ENCODE results near the gene WWOX. TPM values are rescaled to one million over a fixed set of nuclear protein-coding genes. Genes with fewer than 3 reads are reported as not detected.

Gene WWOX
- total RNA-seq, 2 donors from 2014 or later = 30.0 to 35.4 TPM

DNA sequence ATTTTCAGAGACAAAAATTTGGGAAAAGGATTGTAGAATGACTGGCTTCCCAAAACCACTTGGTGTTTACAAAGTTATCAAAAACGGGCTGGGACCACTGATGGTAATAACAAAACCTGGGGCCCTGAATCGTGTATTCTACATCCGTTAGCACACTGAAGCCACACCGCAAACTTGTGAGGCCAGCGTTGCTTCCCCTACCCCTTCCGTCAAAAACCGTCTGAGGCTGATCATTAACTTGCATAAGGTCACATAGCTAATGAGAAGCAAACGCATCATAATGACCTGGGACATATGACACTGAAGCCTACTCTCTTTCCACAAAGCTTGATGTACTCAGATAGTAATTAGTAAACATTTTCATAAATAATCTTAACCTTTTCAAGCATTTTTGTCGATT, 796.8 kb downstream of the WWOX start:
- Histone ChIP-seq H3K27me3 (ENCODE audit: control insufficient read depth, insufficient read depth, low read length, poor library complexity, severe bottlenecking) (no peaks in the 10 kb centered on the region), H3K9ac (ENCODE audit: extremely low read depth, low read length, poor library complexity, severe bottlenecking) (no peak overlapping the region), H3K4me1 (ENCODE audit: control insufficient read depth, insufficient read depth, low read length) (peaks cover 9% of the 10 kb centered on the region), H3K4me3 (ENCODE audit: low read length) (no peak overlapping the region), H3K36me3 (ENCODE audit: control insufficient read depth, insufficient read depth, low read length) (no peaks in the 10 kb centered on the region), H3K9me3 (ENCODE audit: control insufficient read depth, low read length) (no peaks in the 10 kb centered on the region), H3K27ac (ENCODE audit: low read depth, low read length) (no peak overlapping the region)
- TF ChIP-seq CTCF (conservative IDR thresholded peaks at IDR 0.05) = no peak
- Mint-ChIP-seq H3K4me3 (no peak overlapping the region), H3K27ac (no peak overlapping the region), H3K4me1 (peaks cover 12% of the 10 kb centered on the region), H3K27me3 (ENCODE audit: insufficient read depth) (no peaks in the 10 kb centered on the region), H3K9me3 (no peaks in the 10 kb centered on the region), H3K36me3 (ENCODE audit: low read depth) (no peaks in the 10 kb centered on the region)
- 83 to 93% methylated on average over 7 to 8 of the region's 9 CpGs for WGBS, 2 experiments (ENCODE audit: insufficient coverage in 1 of 2, insufficient read length in 1 of 2)
- no peak for DNase-seq

- Histone ChIP-seq H3K9ac (ENCODE audit: extremely low read depth, low read length, poor library complexity, severe bottlenecking) (no peak overlapping the region), H3K27me3 (ENCODE audit: control insufficient read depth, insufficient read depth, low read length, poor library complexity, severe bottlenecking) (no peaks in the 10 kb centered on the region), H3K4me1 (ENCODE audit: control insufficient read depth, insufficient read depth, low read length) (peaks cover 7% of the 10 kb centered on the region), H3K36me3 (ENCODE audit: control insufficient read depth, insufficient read depth, low read length) (no peaks in the 10 kb centered on the region), H3K27ac (ENCODE audit: low read depth, low read length) (no peak overlapping the region), H3K4me3 (ENCODE audit: low read length) (no peak overlapping the region), H3K9me3 (ENCODE audit: control insufficient read depth, low read length) (no peaks in the 10 kb centered on the region)
- WGBS, 2 experiments (ENCODE audit: insufficient coverage in 1 of 2, insufficient read length in 1 of 2) = 80 to 95% methylated on average over 1 to 5 of the region's 5 CpGs
- H3K4me3 Mint-ChIP-seq = no peak overlapping the region
- no peak for TF ChIP-seq CTCF (conservative IDR thresholded peaks at IDR 0.05)
- H3K27ac Mint-ChIP-seq = no peak overlapping the region
- H3K27me3 Mint-ChIP-seq (ENCODE audit: insufficient read depth) = no peaks in the 10 kb centered on the region
- DNase-seq = no peak
- no peaks in the 10 kb centered on the region for H3K36me3 Mint-ChIP-seq (ENCODE audit: low read depth)
- peaks cover 10% of the 10 kb centered on the region for H3K4me1 Mint-ChIP-seq
- no peaks in the 10 kb centered on the region for H3K9me3 Mint-ChIP-seq
These were observed 797.8 kb downstream of the WWOX start for GRCh38 chr16:78897299-78897698.

DNA sequence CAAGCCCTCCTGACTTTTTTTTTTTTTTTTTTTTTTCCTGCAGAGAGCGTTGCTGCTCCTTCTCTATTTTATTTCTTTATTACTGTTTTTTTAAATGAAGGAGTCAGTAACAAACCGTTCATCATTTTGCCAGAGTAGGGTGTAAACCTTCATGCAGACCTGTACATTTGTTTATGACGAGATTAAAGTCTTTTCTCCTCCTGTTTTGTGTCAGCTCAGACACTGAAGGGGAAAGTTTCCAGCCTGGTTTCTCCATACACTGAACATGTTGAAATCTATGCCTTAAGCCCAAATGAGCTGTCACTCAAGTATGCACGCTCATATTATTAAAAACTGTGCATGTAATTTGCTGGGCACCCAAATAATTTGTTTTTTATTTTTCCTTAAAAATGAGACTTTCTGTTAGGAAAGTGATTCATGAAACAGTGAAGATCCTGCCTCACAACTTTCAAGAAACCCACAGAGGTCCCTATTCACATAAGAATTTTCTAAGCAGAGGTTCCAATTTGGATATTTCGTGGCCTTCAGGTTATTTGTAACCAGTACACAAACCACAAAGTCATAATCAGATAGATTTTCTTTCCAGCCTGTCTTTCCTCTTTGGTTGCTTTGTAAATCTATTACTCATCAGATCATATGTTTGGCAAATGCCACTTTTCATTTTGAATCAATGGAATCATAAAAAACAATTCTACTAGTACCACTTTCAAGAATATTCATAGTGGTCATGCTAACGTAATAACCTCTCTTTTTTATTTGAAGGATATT, 800.8 kb downstream of the WWOX start:
- Histone ChIP-seq H3K4me1 (ENCODE audit: control insufficient read depth, insufficient read depth, low read length) (no peaks in the 10 kb centered on the region), H3K9ac (ENCODE audit: extremely low read depth, low read length, poor library complexity, severe bottlenecking) (no peak overlapping the region), H3K9me3 (ENCODE audit: control insufficient read depth, low read length) (no peaks in the 10 kb centered on the region), H3K27me3 (ENCODE audit: control insufficient read depth, insufficient read depth, low read length, poor library complexity, severe bottlenecking) (no peaks in the 10 kb centered on the region), H3K36me3 (ENCODE audit: control insufficient read depth, insufficient read depth, low read length) (no peaks in the 10 kb centered on the region), H3K4me3 (ENCODE audit: low read length) (no peak overlapping the region), H3K27ac (ENCODE audit: low read depth, low read length) (no peak overlapping the region)
- H3K36me3 Mint-ChIP-seq (ENCODE audit: low read depth) = no peaks in the 10 kb centered on the region
- H3K27ac Mint-ChIP-seq = no peak overlapping the region
- TF ChIP-seq CTCF (conservative IDR thresholded peaks at IDR 0.05) = no peak
- WGBS, 2 experiments (ENCODE audit: insufficient coverage in 1 of 2, insufficient read length in 1 of 2) = 93 to 98% methylated on average over 4 of the region's 6 CpGs
- no peak for DNase-seq
- H3K9me3 Mint-ChIP-seq = peaks cover 3% of the 10 kb centered on the region
- peaks cover 6% of the 10 kb centered on the region for H3K4me1 Mint-ChIP-seq
- no peak overlapping the region for H3K4me3 Mint-ChIP-seq
- H3K27me3 Mint-ChIP-seq (ENCODE audit: insufficient read depth) = no peaks in the 10 kb centered on the region

Measured in endodermal cell (in vitro differentiated cells).